Pancreas (tissue), 10 donors: ENCODE data around the gene MYL3. TPM values are rescaled to one million over a fixed set of nuclear protein-coding genes. Genes with fewer than 3 reads are reported as not detected.

Source experiments
- ATAC-seq, 4 donors: fragments of 200-7000 bp; cut with Tn5 transposase; one replicate each; pipeline versions ENCODE4 v1.8.0 to v1.9.1; 2020; ENCODE audit warnings: mild to moderate bottlenecking in 4 of 4, moderate library complexity in 4 of 4
- DNase-seq, 6 donors: peaks; one replicate each; pipeline ENCODE4 v3.0.0-alpha.2; 2020
- FAIRE-seq: peaks from 2 replicates; lab custom pipeline; 2012; peaks lifted over from hg19 to GRCh38; lab: Jason Lieb, UNC
- H3K27ac ChIP-seq, 4 donors: fragments of 200-600 bp; sonication (generic); 1 replicate in 3 of 4; 2 replicates in 1 of 4; pipeline versions ENCODE4 v1.5.0 to v1.8.0; 2020
- H3K27me3 ChIP-seq, 4 donors: fragments of 200-600 bp; one replicate each; pipeline ENCODE4 v1.8.0; 2021
- H3K36me3 ChIP-seq, 3 donors: fragments of 200-600 bp; sonication (generic) in 1 of 3; one replicate each; pipeline versions ENCODE4 v1.5.0 to v1.8.0; 2020 to 2021
- H3K4me1 ChIP-seq, 3 donors: fragments of 200-600 bp; one replicate each; pipeline ENCODE4 v1.8.0; 2021
- H3K4me3 ChIP-seq, 4 donors: fragments of 200-600 bp; sonication (generic) in 2 of 4; one replicate each; pipeline versions ENCODE4 v1.5.0 to v1.8.0; 2020 to 2021
- H3K9me3 ChIP-seq, 4 donors: fragments of 200-600 bp; one replicate each; pipeline ENCODE4 v1.8.0; 2021
- CTCF ChIP-seq, 4 donors: fragments of 200-600 bp; sonication (generic) in 3 of 4; IDR thresholded peaks; one replicate each; pipeline versions ENCODE4 v1.5.0 to v1.8.0; 2021; ENCODE audit warnings: antibody characterized with exemption in 4 of 4
- WGBS, 2 donors: extraction: QIAGEN DNeasy Blood & Tissue Kit; methylation state at CpG; one replicate each; pipeline ENCODE4 v1.1.7; 2013; 5-methylcytosine and 5-hydroxymethylcytosine counted together
- intact Hi-C, 3 donors: fragments of 100-400 bp; cut with DNase I; formaldehyde crosslinking; loops; one replicate each; pipeline versions ENCODE4 v1.11.1 to v1.14.2; 2022
- polyA plus RNA-seq, 2 donors: library from polyadenylated mRNA; stranded (reverse); fragments of 200-250 nt; gene quantifications; one replicate each; pipeline ENCODE4 v1.2.3, GENCODE V29; 2013
- total RNA-seq, 6 donors: library from RNA; stranded (reverse); fragmentation: NEBNext Ultra II Directional in 4 of 6; extraction: Animal tissue kit (Norgen Biotek cat#: 25700) in 4 of 6; gene quantifications; one replicate each; pipeline versions ENCODE4 v1.2.1 to v1.2.4, GENCODE V29; 2021 to 2023
- donor health status: healthy with polysubstance abuse.
- donor health status: DM: no; HTN: no; CAD: no; lungs with moderate emphysema.
- donor health status: DM: no; HTN: no; CAD: no.
- donor health status: control.
- donor health status: control.
- donor health status: Bipolar disorder and iron deficiency.
- donor health status: DM: yes; HTN: yes; CAD: no.
- donor health status: DM: no; HTN: no; CAD: no.
- donor health status: DM: no; HTN: no; CAD: no.
- donor health status: DM: yes; HTN: yes; CAD: no.

MYL3 gene
- total and polyA plus RNA-seq, 8 donors, result 0.26 to 2.5 (median 0.71) TPM; not detected in 2

- no peak for TF ChIP-seq CTCF (IDR thresholded peaks at IDR 0.05)
- 21 to 32% methylated on average over 8 of the region's 8 CpGs for WGBS, 2 donors
- FAIRE-seq, result no peak
- Histone ChIP-seq H3K27me3 (no peaks in the 10 kb centered on the region), H3K36me3 (no peaks in the 10 kb centered on the region), H3K9me3 (no peaks in the 10 kb centered on the region), H3K4me3 (no peak overlapping the region), H3K4me1 (peaks cover 0 to 6% (median 3%) of the 10 kb centered on the region in 3 donors), H3K27ac (no peak overlapping the region)
- intact Hi-C loops, result loop anchor here in 1 of 3 donors (10.0 kb wide), 1 partner anchor 204 kb away; the partner anchor contains the start of gene TMIE
- peak; percentile 9 to 22 (median 18) for ATAC-seq
- peak in 2 of 6 donors; percentile 57 to 70 for DNase-seq
Observed at GRCh38 chr3:46908986-46909534, 45.8 kb upstream of the MYL3 start.

- Histone ChIP-seq H3K4me3 (no peak overlapping the region), H3K27ac (no peak overlapping the region), H3K9me3 (no peaks in the 10 kb centered on the region), H3K27me3 (no peaks in the 10 kb centered on the region), H3K36me3 (no peaks in the 10 kb centered on the region), H3K4me1 (peaks cover 0 to 6% (median 3%) of the 10 kb centered on the region in 3 donors)
- ATAC-seq (peak; percentile 25 to 55 (median 34)), FAIRE-seq (no peak), DNase-seq (peak in 2 of 6 donors; percentile 37 to 53)
- intact Hi-C loops, result loop anchor here in 1 of 3 donors (10.0 kb wide), 1 partner anchor 204 kb away; the partner anchor contains the start of gene TMIE
- 47 to 56% methylated on average over 24 of the region's 24 CpGs for WGBS, 2 donors
- no peak for TF ChIP-seq CTCF (IDR thresholded peaks at IDR 0.05)
Observed at GRCh38 chr3:46908294-46908985, 45.2 kb upstream of the MYL3 start.

- H3K27ac ChIP-seq, result no peak overlapping the region
- intact Hi-C loops, result loop anchor here in 1 of 3 donors (10.0 kb wide), 1 partner anchor 203 kb away; the partner anchor contains the start of gene TMIE
- no peak overlapping the region for H3K4me3 ChIP-seq
- peaks cover 0 to 6% (median 3%) of the 10 kb centered on the region in 3 donors for H3K4me1 ChIP-seq
- FAIRE-seq (no peak), DNase-seq (no peak), ATAC-seq (no peak)
- whole genome bisulfite sequencing, 2 donors, result 9 to 14% methylated on average over 1 of the region's 1 CpG
- no peaks in the 10 kb centered on the region for H3K27me3 ChIP-seq
- no peak for TF ChIP-seq CTCF (IDR thresholded peaks at IDR 0.05)
- H3K36me3 ChIP-seq, result no peaks in the 10 kb centered on the region
- H3K9me3 ChIP-seq, result no peaks in the 10 kb centered on the region
Observed at GRCh38 chr3:46907960-46908293, 44.7 kb upstream of the MYL3 start.

GRCh38 chr3:46907271-46907670, 44.0 kb upstream of the MYL3 start:
- Histone ChIP-seq H3K27me3 (no peaks in the 10 kb centered on the region), H3K36me3 (no peaks in the 10 kb centered on the region), H3K27ac (no peak overlapping the region), H3K4me1 (peaks cover 0 to 6% (median 3%) of the 10 kb centered on the region in 3 donors), H3K4me3 (no peak overlapping the region), H3K9me3 (no peaks in the 10 kb centered on the region)
- WGBS, 2 donors, result 64 to 65% methylated on average over 12 of the region's 12 CpGs
- FAIRE-seq, result no peak
- intact Hi-C loops, result loop anchor here in 1 of 3 donors (10.0 kb wide), 1 partner anchor 202 kb away; the partner anchor contains the start of gene TMIE
- no peak for TF ChIP-seq CTCF (IDR thresholded peaks at IDR 0.05)
- DNase-seq, result peak in 2 of 6 donors; percentile 19 to 59
- ATAC-seq, result no peak
